AML-193 (cell line): ENCODE measurements around the gene PPOX.

Experiments used
- DNase-seq, 2 experiments: peaks; one replicate each; lab custom pipeline; 2025; lab: John Stamatoyannopoulos, UW

Gene PPOX

GRCh38 chr1:161176468-161177111, 10.4 kb downstream of the PPOX start:
- DNase-seq: no peak

- peak; percentile 46 to 63 for DNase-seq
Observed at GRCh38 chr1:161177112-161177935, 11.1 kb downstream of the PPOX start, which contains the start of gene B4GALT3. Gene B4GALT3 (minus strand): TSS chr1:161177507. CDS start chr1:161176060, 1,447 bp downstream.

- no peak for DNase-seq
Observed at GRCh38 chr1:161177936-161178244, 11.7 kb downstream of the PPOX start.

GRCh38 chr1:161179698-161180097, 13.5 kb downstream of the PPOX start:
- DNase-seq: no peak

DNA sequence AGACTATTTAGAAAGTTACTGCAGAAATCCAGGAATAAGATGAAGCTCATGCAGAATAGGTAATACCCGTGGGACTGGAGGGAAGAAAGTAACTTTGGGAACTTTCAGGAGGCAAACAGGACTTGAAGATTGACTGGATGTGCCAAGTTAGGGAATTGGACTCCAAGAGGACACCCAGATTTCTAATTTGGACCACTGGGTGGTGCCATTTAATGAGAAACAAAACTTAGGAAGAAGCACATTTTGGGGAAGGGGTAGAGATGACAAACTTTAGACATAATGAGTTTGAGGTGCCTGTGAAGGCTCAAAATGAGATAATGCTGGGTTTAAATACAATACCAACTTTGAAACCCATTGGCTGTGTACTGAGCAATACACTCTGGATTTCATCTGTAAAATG, 14.4 kb downstream of the PPOX start:
- DNase-seq: no peak

DNA sequence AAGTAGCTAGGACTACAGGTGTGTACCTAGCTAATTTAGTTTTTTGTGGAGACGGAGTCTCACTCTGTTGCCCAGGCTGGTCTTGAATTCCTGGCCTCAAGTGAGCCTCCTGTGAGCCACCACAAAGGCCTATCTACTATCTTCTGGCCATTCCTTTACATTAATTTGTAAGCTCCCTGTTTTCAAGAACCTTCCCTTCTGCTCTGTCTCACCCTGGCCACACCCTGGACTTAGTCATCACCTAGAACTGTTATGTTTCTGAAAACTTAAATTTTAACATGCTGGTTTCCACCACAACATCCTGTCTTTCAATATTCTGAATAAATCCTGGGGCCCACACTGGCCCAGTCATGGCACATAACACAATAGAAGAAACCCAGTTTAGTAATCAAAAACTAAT, 16.0 kb downstream of the PPOX start:
- DNase-seq: no peak

- peak; percentile 95 to 96 for DNase-seq
Observed at GRCh38 chr1:161185282-161185682, 19.1 kb downstream of the PPOX start.

GRCh38 chr1:161185732-161186311, 19.6 kb downstream of the PPOX start:
- peak; percentile 74 to 81 for DNase-seq

GRCh38 chr1:161187311-161187710, 21.1 kb downstream of the PPOX start:
- no peak for DNase-seq

DNA sequence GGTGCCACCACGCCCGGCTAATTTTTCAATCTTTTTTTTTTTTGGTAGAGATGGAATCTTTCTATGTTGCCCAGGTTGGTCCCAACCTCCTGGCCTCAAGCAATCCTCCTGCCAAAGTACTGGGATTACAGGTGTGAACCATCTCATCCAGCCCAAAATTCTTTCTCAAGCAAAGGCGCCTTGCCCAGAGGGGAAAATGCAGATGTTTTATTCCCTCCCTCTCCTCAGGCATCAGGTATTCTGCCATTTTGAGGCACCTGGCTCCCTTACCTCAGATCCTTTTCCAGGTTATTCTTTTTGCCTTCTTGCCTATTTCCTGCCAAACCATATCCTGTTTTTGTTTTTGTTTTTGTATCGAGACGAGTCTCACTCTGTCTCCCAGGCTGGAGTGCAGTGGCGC, 22.2 kb downstream of the PPOX start:
- DNase-seq: no peak

DNA sequence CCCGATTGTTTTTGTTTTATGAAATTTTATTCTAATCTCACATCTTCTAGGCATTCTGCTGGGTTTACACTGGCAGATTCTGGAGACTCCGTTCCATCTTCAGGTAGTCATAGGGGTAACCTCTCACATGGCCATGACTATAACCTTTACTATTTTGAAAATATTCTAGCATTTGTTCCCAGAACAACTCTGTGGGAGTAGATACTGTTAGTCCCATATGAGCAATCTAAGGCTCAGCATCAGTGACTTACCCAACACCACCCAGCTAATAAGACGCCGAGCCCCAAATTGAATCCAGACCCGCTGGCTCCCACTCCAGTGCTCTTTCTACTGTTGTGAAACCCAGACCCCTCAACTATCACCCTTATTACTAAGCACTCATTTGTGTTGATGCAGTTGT, 22.8 kb downstream of the PPOX start:
- DNase-seq: no peak

GRCh38 chr1:161190962-161191521, 24.8 kb downstream of the PPOX start:
- no peak for DNase-seq

- DNase-seq: no peak
Observed at GRCh38 chr1:161191971-161192370, 25.7 kb downstream of the PPOX start.

DNA sequence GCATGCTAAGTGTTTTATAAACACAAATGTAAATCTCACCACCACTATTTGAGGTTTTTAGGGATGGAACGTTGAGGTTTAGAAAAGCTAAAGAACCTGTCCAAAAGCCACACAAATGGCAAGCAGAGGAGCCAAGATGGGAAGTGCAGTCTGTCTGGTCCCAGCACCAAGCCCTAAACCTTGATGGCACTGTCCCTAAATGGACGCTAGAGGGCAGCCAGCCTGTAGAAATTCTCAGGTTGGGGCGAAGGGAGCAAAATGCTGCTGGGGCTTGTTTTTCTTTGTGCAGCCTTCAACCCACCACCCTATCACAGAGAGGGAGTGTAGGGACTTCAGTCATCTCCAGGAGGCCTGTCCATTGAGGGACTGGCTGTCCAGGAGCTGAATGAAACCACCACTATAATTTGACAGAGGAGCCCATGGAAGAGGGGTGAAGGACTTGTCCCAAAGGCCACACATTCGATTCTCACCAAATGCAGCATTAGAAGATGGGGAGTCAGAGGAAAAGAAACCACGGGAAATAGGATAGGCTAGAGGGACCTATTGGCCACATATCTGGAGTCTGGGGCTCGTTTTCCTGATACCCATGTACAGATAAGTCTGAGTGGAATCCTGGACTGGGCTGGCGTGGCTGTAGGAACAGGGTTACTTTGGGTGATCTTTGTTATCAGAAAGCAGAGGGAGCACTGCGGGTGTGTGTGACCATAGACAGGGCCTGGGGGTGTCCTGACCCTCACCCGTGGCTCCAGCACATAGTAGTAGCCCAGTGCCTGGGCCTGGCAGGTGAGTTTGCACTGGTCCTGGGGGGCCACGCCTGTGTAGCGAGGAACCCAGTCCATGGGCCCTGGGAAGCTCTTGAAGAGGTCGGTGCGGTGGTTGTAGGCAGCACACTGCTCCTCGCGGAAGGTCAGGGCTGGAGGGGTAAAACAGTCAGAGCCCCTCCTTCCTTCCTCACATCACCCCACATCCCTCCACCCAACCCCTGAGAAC, 26.5 kb downstream of the PPOX start:
- DNase-seq: peak; percentile 73 to 79

- DNase-seq: no peak
Observed at GRCh38 chr1:161193561-161194235, 27.5 kb downstream of the PPOX start.

GRCh38 chr1:161195171-161195570, 28.9 kb downstream of the PPOX start:
- no peak for DNase-seq

DNA sequence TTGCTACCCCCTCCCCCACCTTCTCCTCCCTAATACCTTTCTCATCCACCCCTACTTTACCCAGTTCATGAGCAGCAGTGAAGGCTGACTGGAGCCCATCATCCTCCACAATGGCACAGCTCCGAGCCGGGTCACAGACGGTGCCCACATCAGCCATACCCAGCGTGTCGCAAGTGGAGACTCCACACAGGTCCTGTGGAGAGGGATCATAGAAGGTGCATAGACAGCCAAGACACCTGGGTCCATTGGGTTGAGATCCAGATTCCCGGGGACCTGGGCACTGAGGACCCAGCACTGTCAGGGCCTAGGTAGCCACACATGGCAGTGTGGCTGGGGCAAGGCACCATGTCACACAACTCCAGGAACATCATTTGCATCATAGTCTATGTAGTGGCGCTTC, 29.9 kb downstream of the PPOX start:
- no peak for DNase-seq

GRCh38 chr1:161196521-161197451, 30.6 kb downstream of the PPOX start:
- DNase-seq: no peak

GRCh38 chr1:161197560-161198193, 31.5 kb downstream of the PPOX start:
- DNase-seq: no peak
